ENCODE data around the gene PDLIM5.

DNA sequence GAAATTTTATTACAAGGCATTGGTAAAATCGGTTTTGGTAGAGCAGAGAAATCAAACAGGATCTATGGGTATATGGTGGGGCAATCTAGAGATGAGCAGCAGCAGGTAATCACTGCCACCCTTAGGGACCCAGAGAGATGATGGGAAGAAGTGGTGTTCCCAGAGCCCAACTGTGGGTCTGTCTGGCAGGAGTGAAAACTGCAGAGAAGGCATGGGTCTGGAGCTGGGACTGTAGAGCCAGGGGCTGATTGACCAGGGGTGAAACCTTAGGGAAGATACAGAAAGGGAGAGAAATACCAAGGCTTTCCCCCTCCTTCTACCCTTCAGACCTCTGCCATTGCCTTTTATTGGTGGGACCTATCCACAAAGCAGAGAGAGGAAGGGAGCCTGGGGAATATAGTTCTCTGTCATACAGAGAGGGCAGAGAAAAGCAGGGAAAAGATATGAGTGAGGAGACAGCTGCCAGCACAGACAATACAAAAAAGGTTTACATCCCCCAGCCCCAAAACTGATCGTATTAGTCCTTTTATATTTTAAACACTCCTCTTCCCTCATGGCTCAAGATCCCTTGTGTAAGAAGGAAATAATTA, 28.7 kb downstream of the PDLIM5 start:
- TF ChIP-seq, protein P1, sequence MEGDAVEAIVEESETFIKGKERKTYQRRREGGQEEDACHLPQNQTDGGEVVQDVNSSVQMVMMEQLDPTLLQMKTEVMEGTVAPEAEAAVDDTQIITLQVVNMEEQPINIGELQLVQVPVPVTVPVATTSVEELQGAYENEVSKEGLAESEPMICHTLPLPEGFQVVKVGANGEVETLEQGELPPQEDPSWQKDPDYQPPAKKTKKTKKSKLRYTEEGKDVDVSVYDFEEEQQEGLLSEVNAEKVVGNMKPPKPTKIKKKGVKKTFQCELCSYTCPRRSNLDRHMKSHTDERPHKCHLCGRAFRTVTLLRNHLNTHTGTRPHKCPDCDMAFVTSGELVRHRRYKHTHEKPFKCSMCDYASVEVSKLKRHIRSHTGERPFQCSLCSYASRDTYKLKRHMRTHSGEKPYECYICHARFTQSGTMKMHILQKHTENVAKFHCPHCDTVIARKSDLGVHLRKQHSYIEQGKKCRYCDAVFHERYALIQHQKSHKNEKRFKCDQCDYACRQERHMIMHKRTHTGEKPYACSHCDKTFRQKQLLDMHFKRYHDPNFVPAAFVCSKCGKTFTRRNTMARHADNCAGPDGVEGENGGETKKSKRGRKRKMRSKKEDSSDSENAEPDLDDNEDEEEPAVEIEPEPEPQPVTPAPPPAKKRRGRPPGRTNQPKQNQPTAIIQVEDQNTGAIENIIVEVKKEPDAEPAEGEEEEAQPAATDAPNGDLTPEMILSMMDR (IDR thresholded peaks at IDR 0.05), result no peak
- TF ChIP-seq POLR2A (IDR thresholded peaks at IDR 0.05), result no peak

Data from prostate gland (tissue), 2 donors.